H1 (cell line): ENCODE results near the gene NID2. TPM values are rescaled to one million over a fixed set of nuclear protein-coding genes. Genes with fewer than 3 reads are reported as not detected.

Experiments used
- CTCF ChIA-PET: fragments of 300-600 bp; sonication (Branson Sonifier 250); formaldehyde crosslinking; loops from one replicate; lab custom pipeline; 2021; ENCODE audit not compliant: partially characterized antibody; lab: Charles Lee
- POLR2A ChIA-PET: fragments of 300-600 bp; sonication (Branson Sonifier 250); formaldehyde crosslinking; loops from one replicate; lab custom pipeline; 2021; ENCODE audit warnings: inconsistent platforms; ENCODE audit not compliant: partially characterized antibody; lab: Charles Lee
- DNase-seq, 2 experiments: peaks; one replicate each; pipeline versions ENCODE4 v3.0.0 to v3.0.0-alpha.2; 2010 to 2022; ENCODE audit warnings: low spot score in 2 of 2, low read depth in 1 of 2, mixed read lengths in 1 of 2
- FAIRE-seq: peaks from 2 replicates; lab custom pipeline; 2011; peaks lifted over from hg19 to GRCh38; lab: Jason Lieb, UNC
- H2AFZ ChIP-seq: 2 replicates; pipeline ENCODE4 v1.8.1; 2012; ENCODE audit warnings: low read length, inconsistent platforms
- H2AK5ac ChIP-seq: 2 replicates; pipeline ENCODE4 v1.6.1; 2013; ENCODE audit warnings: low read depth, low read length
- H2BK120ac ChIP-seq: replicated peaks from 2 replicates; pipeline ENCODE3; 2013; ENCODE audit warnings: low read depth, low read length, inconsistent platforms
- H2BK12ac ChIP-seq: 2 replicates; pipeline ENCODE4 v1.6.1; 2013; ENCODE audit warnings: low read depth, low read length
- H2BK15ac ChIP-seq: 2 replicates; pipeline ENCODE4 v1.6.1; 2013; ENCODE audit warnings: low read length
- H2BK20ac ChIP-seq: 2 replicates; pipeline ENCODE4 v1.6.1; 2013; ENCODE audit warnings: low read length
- H2BK5ac ChIP-seq: 2 replicates; pipeline ENCODE4 v1.6.1; 2013; ENCODE audit warnings: low read depth, low read length
- H3K14ac ChIP-seq: 2 replicates; pipeline ENCODE4 v1.6.1; 2013; ENCODE audit warnings: inconsistent platforms; ENCODE audit not compliant: insufficient read length
- H3K18ac ChIP-seq: 2 replicates; pipeline ENCODE4 v1.6.1; 2013; ENCODE audit warnings: low read length; ENCODE audit errors: extremely low read depth
- H3K23ac ChIP-seq: 2 replicates; pipeline ENCODE4 v1.6.1; 2013; ENCODE audit warnings: inconsistent platforms; ENCODE audit not compliant: insufficient read length
- H3K23me2 ChIP-seq: 2 replicates; pipeline ENCODE4 v1.6.1; 2013; ENCODE audit warnings: low read depth, low read length
- H3K27ac ChIP-seq: 2 replicates; pipeline ENCODE4 v1.6.1; 2011; ENCODE audit warnings: low read depth, low read length, inconsistent platforms
- H3K27me3 ChIP-seq, 4 experiments: replicated peaks in 1 of 4; 1 replicate in 1 of 4; 2 replicates in 3 of 4; pipeline versions ENCODE4 v1.6.1 to v1.8.1; 2011 to 2013; ENCODE audit warnings: low read length in 3 of 4, mild to moderate bottlenecking in 3 of 4, inconsistent platforms in 2 of 4, mixed read lengths in 2 of 4, moderate library complexity in 1 of 4; ENCODE audit not compliant: control insufficient read depth in 3 of 4, insufficient read depth in 3 of 4; ENCODE audit errors: extremely low read depth in 1 of 4
- H3K36me3 ChIP-seq, 4 experiments: 2 replicates each; pipeline versions ENCODE4 v1.6.1 to v1.8.1; 2011 to 2013; ENCODE audit warnings: mild to moderate bottlenecking in 4 of 4, low read length in 3 of 4, moderate library complexity in 2 of 4, control low read depth in 1 of 4, inconsistent platforms in 1 of 4; ENCODE audit not compliant: insufficient read depth in 4 of 4, control insufficient read depth in 2 of 4
- H3K4ac ChIP-seq: replicated peaks from 2 replicates; pipeline ENCODE3; 2013; ENCODE audit warnings: low read length, low read depth, mixed read lengths, inconsistent platforms; ENCODE audit not compliant: insufficient read length
- H3K4me1 ChIP-seq, 4 experiments: replicated peaks in 1 of 4; 1 replicate in 1 of 4; 2 replicates in 3 of 4; pipeline versions ENCODE4 v1.6.1 to v1.8.1; 2011 to 2013; ENCODE audit warnings: low read length in 3 of 4, inconsistent platforms in 2 of 4, mixed read lengths in 1 of 4; ENCODE audit not compliant: insufficient read depth in 4 of 4, control insufficient read depth in 3 of 4
- H3K4me2 ChIP-seq, 2 experiments: 2 replicates each; pipeline versions ENCODE4 v1.6.1 to v1.8.1; 2011 to 2013; ENCODE audit warnings: low read depth in 2 of 2, low read length in 2 of 2, control low read depth in 1 of 2, inconsistent platforms in 1 of 2, mild to moderate bottlenecking in 1 of 2; ENCODE audit not compliant: insufficient read depth in 1 of 2
- H3K4me3 ChIP-seq, 4 experiments: fragments of 200-600, 300-600 bp in 1 of 4; sonication (generic), shearing (Covaris generic), sonication (Bioruptor Twin) in 1 of 4; 2 replicates each; pipeline versions ENCODE4 v1.5.1 to v1.8.1; 2011 to 2016; ENCODE audit warnings: low read length in 4 of 4, low read depth in 3 of 4, control low read depth in 2 of 4, inconsistent platforms in 2 of 4, mild to moderate bottlenecking in 2 of 4, mixed read lengths in 1 of 4, moderate library complexity in 1 of 4; ENCODE audit not compliant: insufficient read depth in 2 of 4; ENCODE audit errors: extremely low read depth in 1 of 4
- H3K56ac ChIP-seq: replicated peaks from 2 replicates; pipeline ENCODE3; 2013; ENCODE audit warnings: low read depth, mild to moderate bottlenecking, mixed read lengths, low read length, inconsistent platforms; ENCODE audit not compliant: insufficient read length
- H3K79me1 ChIP-seq: 2 replicates; pipeline ENCODE4 v1.6.1; 2013; ENCODE audit warnings: low read depth, low read length, control low read depth
- H3K79me2 ChIP-seq, 2 experiments: 2 replicates each; pipeline versions ENCODE4 v1.6.1 to v1.8.1; 2012 to 2013; ENCODE audit warnings: low read length in 2 of 2, mild to moderate bottlenecking in 2 of 2, inconsistent platforms in 1 of 2; ENCODE audit not compliant: insufficient read depth in 2 of 2, control insufficient read depth in 1 of 2
- H3K9ac ChIP-seq, 4 experiments: replicated peaks in 1 of 4; 1 replicate in 1 of 4; 2 replicates in 3 of 4; pipeline versions ENCODE4 v1.6.1 to v1.8.1; 2011 to 2013; ENCODE audit warnings: low read depth in 3 of 4, low read length in 3 of 4, control low read depth in 2 of 4, mild to moderate bottlenecking in 2 of 4, moderate library complexity in 2 of 4, inconsistent platforms in 1 of 4; ENCODE audit errors: extremely low read depth in 1 of 4
- H3K9me3 ChIP-seq, 2 experiments: 2 replicates each; pipeline versions ENCODE4 v1.6.1 to v1.8.1; 2012 to 2013; ENCODE audit warnings: mild to moderate bottlenecking in 2 of 2, moderate library complexity in 2 of 2, control low read depth in 1 of 2, inconsistent platforms in 1 of 2, low read depth in 1 of 2, low read length in 1 of 2, mixed read lengths in 1 of 2; ENCODE audit not compliant: insufficient read depth in 2 of 2
- H4K20me1 ChIP-seq, 2 experiments: replicated peaks in 1 of 2; 2 replicates each; pipeline versions ENCODE3 to v1.8.1; 2011 to 2013; ENCODE audit warnings: inconsistent platforms in 2 of 2, low read length in 2 of 2, mild to moderate bottlenecking in 1 of 2; ENCODE audit not compliant: insufficient read depth in 2 of 2, control insufficient read depth in 1 of 2
- H4K5ac ChIP-seq: 2 replicates; pipeline ENCODE4 v1.6.1; 2013; ENCODE audit warnings: low read length, low read depth, mixed read lengths, inconsistent platforms; ENCODE audit not compliant: insufficient read length
- H4K8ac ChIP-seq: 2 replicates; pipeline ENCODE4 v1.8.0; 2013; ENCODE audit warnings: mild to moderate bottlenecking, moderate library complexity, low read length, inconsistent platforms; ENCODE audit not compliant: insufficient read depth; ENCODE audit errors: extremely low read depth
- H4K91ac ChIP-seq: replicated peaks from 2 replicates; pipeline ENCODE3; 2013; ENCODE audit warnings: low read length, mixed read lengths, inconsistent platforms; ENCODE audit not compliant: insufficient read length
- CREB1 ChIP-seq: IDR thresholded peaks from 2 replicates; pipeline ENCODE4 v1.6.1; 2012; ENCODE audit warnings: inconsistent platforms
- EGR1 ChIP-seq: IDR thresholded peaks from 2 replicates; pipeline ENCODE4 v1.6.1; 2011; ENCODE audit warnings: low read depth, low read length, borderline replicate concordance
- FOSL1 ChIP-seq: IDR thresholded peaks from 2 replicates; pipeline ENCODE4 v1.6.1; 2011; ENCODE audit warnings: mild to moderate bottlenecking, low read depth, low read length, moderate library complexity; ENCODE audit not compliant: insufficient read depth
- KDM4A ChIP-seq: IDR thresholded peaks from one replicate; pipeline ENCODE4 v1.7.1; 2012; ENCODE audit warnings: low read depth, mild to moderate bottlenecking, moderate library complexity, low read length, inconsistent platforms; ENCODE audit not compliant: severe bottlenecking
- NANOG ChIP-seq: IDR thresholded peaks from 2 replicates; pipeline ENCODE4 v1.6.1; 2011; ENCODE audit warnings: low read length, low read depth, mild to moderate bottlenecking, inconsistent platforms; ENCODE audit not compliant: insufficient read depth, poor library complexity, severe bottlenecking
- NRF1 ChIP-seq: IDR thresholded peaks from 2 replicates; pipeline ENCODE4 v1.6.1; 2011; ENCODE audit warnings: mild to moderate bottlenecking, low read depth, low read length, improper control_type of control experiment
- POU5F1 ChIP-seq: IDR thresholded peaks from 2 replicates; pipeline ENCODE4 v1.6.1; 2011; ENCODE audit warnings: low read depth, mild to moderate bottlenecking, low read length, moderate library complexity
- RAD21 ChIP-seq, 2 experiments: IDR thresholded peaks in 1 of 2; conservative IDR thresholded peaks in 1 of 2; 2 replicates each; pipeline ENCODE4 v1.6.1; 2011; ENCODE audit warnings: low read depth in 2 of 2, low read length in 2 of 2, improper control_type of control experiment in 1 of 2, inconsistent platforms in 1 of 2, mild to moderate bottlenecking in 1 of 2, moderate library complexity in 1 of 2
- RFX5 ChIP-seq: IDR thresholded peaks from 2 replicates; pipeline ENCODE4 v1.6.1; 2011; ENCODE audit warnings: low read depth, low read length, improper control_type of control experiment, borderline replicate concordance
- RNF2 ChIP-seq: fragments of 200-900, 300-1000 bp; sonication (generic); IDR thresholded peaks from 2 replicates; pipeline ENCODE4 v1.7.1; 2016; ENCODE audit warnings: borderline replicate concordance, low read depth, mild to moderate bottlenecking, antibody characterized with exemption, low read length; ENCODE audit not compliant: poor library complexity, severe bottlenecking; ENCODE audit errors: missing control alignments
- RXRA ChIP-seq: IDR thresholded peaks from 2 replicates; pipeline ENCODE4 v1.6.1; 2011; ENCODE audit warnings: low read depth, mild to moderate bottlenecking, low read length, moderate library complexity; ENCODE audit not compliant: insufficient read depth
- SP2 ChIP-seq: IDR thresholded peaks from 2 replicates; pipeline ENCODE4 v1.6.1; 2012; ENCODE audit warnings: mild to moderate bottlenecking, low read length, inconsistent platforms
- TAF7 ChIP-seq: optimal IDR thresholded peaks from 2 replicates; pipeline ENCODE3; 2011; ENCODE audit warnings: low read depth, mild to moderate bottlenecking, inconsistent platforms, low read length, moderate library complexity, borderline replicate concordance
- TCF12 ChIP-seq: IDR thresholded peaks from 2 replicates; pipeline ENCODE4 v1.6.1; 2011; ENCODE audit warnings: low read depth, mild to moderate bottlenecking, low read length
- WGBS, 2 experiments: shearing (Covaris generic) in 1 of 2; methylation state at CpG; one replicate each; pipeline versions ENCODE4 v1.1.6 to v1.1.7; 2013 to 2015; ENCODE audit warnings: low lambda C conversion rate in 2 of 2, mixed read lengths in 2 of 2, inconsistent platforms in 1 of 2, low coverage in 1 of 2, missing lambda C conversion rate in 1 of 2; ENCODE audit not compliant: insufficient replicate concordance in 2 of 2, insufficient coverage in 1 of 2, insufficient read length in 1 of 2; ENCODE audit errors: extremely low coverage in 1 of 2, missing lambda C conversion rate in 1 of 2; 5-methylcytosine and 5-hydroxymethylcytosine counted together
- polyA plus RNA-seq, 7 experiments: library from polyadenylated mRNA; depleted of rRNA in 3 of 7; stranded (reverse) in 5 of 7; unstranded in 2 of 7; fragments of >200 nt in 5 of 7; fragments of 200-250 nt in 2 of 7; gene quantifications; 1 replicate in 5 of 7; 2 replicates in 1 of 7; 4 replicates in 1 of 7; pipeline versions ENCODE4 v1.2.1 to v1.2.3, GENCODE V29; 2011 to 2013; ENCODE audit warnings: missing spikeins in 2 of 7, mixed read lengths in 2 of 7
- total RNA-seq: library from RNA; stranded (reverse); fragmentation: NEBNext Ultra II Directional; extraction: Animal tissue kit (Norgen Biotek cat#: 25700); gene quantifications from 2 replicates; pipeline ENCODE4 v1.2.1, GENCODE V29; 2021

NID2 gene
- total and polyA plus RNA-seq, 2 of the 8 experiments (the other 6 are each of a cell fraction or from before 2014, with no cell fraction given): 6.1 to 12.6 TPM

DNA sequence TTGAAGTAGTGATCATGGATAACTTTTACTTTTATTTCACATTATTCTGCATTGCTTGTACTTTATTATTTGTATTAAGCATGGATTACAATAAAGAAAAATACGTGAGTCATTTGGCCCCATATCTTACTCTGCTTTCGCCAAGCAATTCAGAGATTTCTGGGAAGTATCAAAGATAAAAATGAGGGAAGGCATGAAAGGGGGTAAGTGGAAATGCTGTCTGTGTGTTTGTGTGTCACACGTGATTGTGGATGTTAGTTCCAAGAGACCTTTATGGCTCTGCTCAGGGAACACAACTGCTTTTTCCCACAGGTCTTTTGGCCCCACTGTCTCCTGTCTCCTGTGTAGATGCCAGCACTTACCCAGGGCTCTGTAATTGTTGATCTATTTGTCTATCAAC lies 10.5 kb downstream of the NID2 start:
- POLR2A ChIA-PET: no interaction called here
- Histone ChIP-seq H4K5ac (no peak overlapping the region), H2BK5ac (no peak overlapping the region), H3K9me3 (no peaks in the 10 kb centered on the region), H3K27me3 (no peaks in the 10 kb centered on the region; a peak in 1 of 7 replicates), H3K23ac (no peak overlapping the region), H3K79me2 (no peaks in the 10 kb centered on the region), H3K56ac (no peak overlapping the region), H3K4me1 (no peaks in the 10 kb centered on the region), H3K4me2 (no peak overlapping the region), H3K18ac (no peak overlapping the region), H3K36me3 (no peaks in the 10 kb centered on the region), H3K23me2 (no peaks in the 10 kb centered on the region), H2BK15ac (no peak overlapping the region), H2BK120ac (no peak overlapping the region), H3K4ac (no peak overlapping the region), H2AK5ac (no peak overlapping the region), H2AFZ (no peak overlapping the region), H3K27ac (no peak overlapping the region), H4K8ac (no peak overlapping the region), H3K79me1 (no peaks in the 10 kb centered on the region), H4K91ac (no peak overlapping the region), H3K4me3 (no peak overlapping the region), H3K9ac (no peak overlapping the region), H2BK12ac (no peak overlapping the region), H2BK20ac (no peak overlapping the region), H4K20me1 (no peaks in the 10 kb centered on the region), H3K14ac (no peak overlapping the region)
- DNase-seq: no peak
- no peak for FAIRE-seq
- WGBS, 2 experiments: 81% methylated on average over 3 of the region's 3 CpGs; no CpG with 5 or more reads in 1 of the 2 experiments
- CTCF ChIA-PET: interaction anchor here (0.9 to 1.8 kb wide), 3 partner anchors 11 to 14 kb away, joined by 3 to 9 read pairs (median 4); no protein-coding TSS in a partner anchor
- TF ChIP-seq KDM4A (no peak), RXRA (no peak), NRF1 (no peak), CREB1 (no peak), RAD21 (IDR thresholded peaks at IDR 0.05 in 1 of 2, conservative IDR thresholded peaks at IDR 0.05 in 1 of 2; ENCODE audit: low read depth in 2 of 2, low read length in 2 of 2) (no peak), FOSL1 (no peak), RFX5 (no peak), TCF12 (no peak), EGR1 (no peak), RNF2 (no peak), POU5F1 (no peak), TAF7 (no peak), NANOG (no peak), SP2 (no peak)
